ENCODE results near the gene MRTFA. TPM values are rescaled to one million over a fixed set of nuclear protein-coding genes. Genes with fewer than 3 reads are reported as not detected.

MRTFA gene
- polyA plus RNA-seq, 1 of the 3 experiments (the other 2 are of a cell fraction) = 5.8 TPM

DNA sequence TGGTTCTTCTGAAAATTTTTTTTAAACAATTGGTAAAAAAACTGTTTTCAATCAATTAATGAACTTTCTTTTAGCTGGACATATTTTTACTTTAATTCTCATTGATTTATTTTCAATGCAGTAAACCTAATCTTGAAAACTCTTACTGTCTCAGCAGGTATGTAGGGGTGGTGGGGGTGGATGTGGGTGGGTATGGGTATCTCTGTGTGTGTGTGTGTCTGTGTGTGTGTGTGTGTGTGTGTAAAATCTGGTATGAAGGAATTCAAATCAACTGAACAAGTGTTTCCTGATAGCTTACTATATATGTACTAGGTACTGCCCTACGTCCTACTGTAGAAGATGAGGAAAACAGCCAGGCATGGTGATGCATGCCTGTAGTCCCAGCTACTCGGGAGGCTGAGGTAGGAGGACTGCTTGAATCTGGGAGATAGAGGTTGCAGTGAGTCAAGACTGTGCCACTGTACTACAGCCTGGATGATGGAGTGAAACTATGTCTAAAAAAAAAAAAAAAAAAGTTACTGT, 75.5 kb downstream of the MRTFA start:
- CTCF ChIA-PET = interaction anchor here (0.6 kb wide), 1 partner anchor 73 kb away, joined by 3 read pairs; no protein-coding TSS in a partner anchor
- WGBS (ENCODE audit: low lambda C conversion rate) = 94% methylated on average over 2 of the region's 2 CpGs

DNA sequence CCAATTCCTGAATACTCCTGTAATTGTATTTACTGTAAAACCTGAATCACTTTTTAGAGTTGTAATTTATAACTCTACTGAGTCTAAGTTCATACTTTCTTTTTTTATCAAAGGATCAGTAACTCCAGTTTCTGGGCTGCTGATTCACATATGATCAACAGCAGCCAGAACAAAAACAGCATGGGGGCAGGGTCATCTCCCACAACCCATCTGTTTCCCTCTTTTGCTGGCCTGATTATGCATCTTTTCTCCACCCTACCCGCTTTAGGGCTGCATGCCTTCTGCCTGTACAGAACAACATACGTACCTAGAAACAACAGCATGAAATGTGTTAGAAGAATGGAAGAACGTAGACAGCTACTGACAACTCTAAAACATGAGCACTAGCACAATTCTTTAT, 76.0 kb downstream of the MRTFA start:
- Histone ChIP-seq H3K4me3 (ENCODE audit: low read depth in 2 of 2, low read length in 1 of 2) (no peak overlapping the region), H2AFZ (ENCODE audit: low read depth) (no peak overlapping the region), H3K36me3 (replicated peaks in 1 of 2; ENCODE audit: control insufficient read depth in 1 of 2, insufficient read depth in 2 of 2, low read length in 1 of 2) (no peaks in the 10 kb centered on the region), H3K27me3 (ENCODE audit: insufficient read depth) (no peaks in the 10 kb centered on the region), H3F3A (replicated peaks; ENCODE audit: insufficient read depth) (peaks cover 5% of the 10 kb centered on the region), H3K9me3 (no peaks in the 10 kb centered on the region), H3K9ac (no peak overlapping the region; the same call in 1 of the 2 replicates), H3K4me1 (ENCODE audit: control insufficient read depth in 1 of 2, insufficient read depth in 2 of 2, low read depth in 1 of 2, low read length in 1 of 2) (peaks cover 0 to 12% of the 10 kb centered on the region in 2 experiments; a peak in 1 of 4 replicates), H3K27ac (ENCODE audit: low read depth in 2 of 2, low read length in 1 of 2) (peak overlapping the region in 1 of 2 experiments; percentile 44; a peak in 2 of 4 replicates), H3K9me2 (no peaks in the 10 kb centered on the region), H4K20me1 (ENCODE audit: insufficient read depth) (no peaks in the 10 kb centered on the region), H3K4me2 (0 out of 2 replicates have a peak overlapping the region, but pooled peaks have one; percentile 7), H3K79me2 (ENCODE audit: insufficient read depth) (peaks cover 60% of the 10 kb centered on the region)
- POLR2A ChIA-PET = no interaction called here
- no peak for DNase-seq
- CTCF ChIA-PET = interaction anchor here (0.6 kb wide), 1 partner anchor 72 kb away, joined by 3 read pairs; no protein-coding TSS in a partner anchor
- 89% methylated on average over 3 of the region's 3 CpGs for WGBS (ENCODE audit: low lambda C conversion rate)
- TF ChIP-seq IRF3 (IDR thresholded peaks at IDR 0.05; ENCODE audit: low read depth, low read length) = no peak
- peak; percentile 25; the same call in 1 of the 2 replicates for TF ChIP-seq TCF12 (IDR thresholded peaks at IDR 0.05)
- TF ChIP-seq RXRA (IDR thresholded peaks at IDR 0.05; ENCODE audit: borderline replicate concordance, low read depth) = no peak
- TF ChIP-seq RFX5 (IDR thresholded peaks at IDR 0.05; ENCODE audit: low read length) = no peak
- TF ChIP-seq MAX (IDR thresholded peaks at IDR 0.05; ENCODE audit: low read depth) = no peak

More for the DNA sequence above, 75.5 kb downstream of the MRTFA start:
- no peaks in the 10 kb centered on the region for H3K36me3 ChIP-seq (replicated peaks in 1 of 2; ENCODE audit: control insufficient read depth in 1 of 2, insufficient read depth in 2 of 2, low read length in 1 of 2)
- H3K27me3 ChIP-seq (ENCODE audit: insufficient read depth) = no peaks in the 10 kb centered on the region
- DNase-seq = no peak
- H3K4me3 ChIP-seq (ENCODE audit: low read depth in 2 of 2, low read length in 1 of 2) = no peak overlapping the region
- H3K9me2 ChIP-seq = no peaks in the 10 kb centered on the region
- H3K4me1 ChIP-seq (ENCODE audit: control insufficient read depth in 1 of 2, insufficient read depth in 2 of 2, low read depth in 1 of 2, low read length in 1 of 2) = peaks cover 0 to 12% of the 10 kb centered on the region in 2 experiments; a peak in 1 of 4 replicates
- no peaks in the 10 kb centered on the region for H3K9me3 ChIP-seq
- H2AFZ ChIP-seq (ENCODE audit: low read depth) = no peak overlapping the region
- no peak for TF ChIP-seq TCF12 (IDR thresholded peaks at IDR 0.05)
- TF ChIP-seq ELF1 (IDR thresholded peaks at IDR 0.05) = no peak
- no peak for TF ChIP-seq FOSL2 (IDR thresholded peaks at IDR 0.05; ENCODE audit: borderline replicate concordance, low read depth)
- no peak for TF ChIP-seq USF1 (IDR thresholded peaks at IDR 0.05; ENCODE audit: borderline replicate concordance, low read depth)
- TF ChIP-seq FOXM1 (IDR thresholded peaks at IDR 0.05; ENCODE audit: low read depth) = no peak
- TF ChIP-seq TEAD4 (IDR thresholded peaks at IDR 0.05; ENCODE audit: borderline replicate concordance, insufficient read depth) = no peak
- POLR2A ChIA-PET = no interaction called here
- peaks cover 62% of the 10 kb centered on the region for H3K79me2 ChIP-seq (ENCODE audit: insufficient read depth)
- 0 out of 2 replicates have a peak overlapping the region, but pooled peaks have one; percentile 7 for H3K4me2 ChIP-seq
- peak overlapping the region in 1 of 2 experiments; percentile 44; a peak in 1 of 4 replicates for H3K27ac ChIP-seq (ENCODE audit: low read depth in 2 of 2, low read length in 1 of 2)
- H4K20me1 ChIP-seq (ENCODE audit: insufficient read depth) = no peaks in the 10 kb centered on the region
- no peak overlapping the region for H3K9ac ChIP-seq
- peaks cover 5% of the 10 kb centered on the region for H3F3A ChIP-seq (replicated peaks; ENCODE audit: insufficient read depth)

Data from SK-N-SH (cell line).